WTC11 (cell line): ENCODE results near the gene SH2D4B.

Experiments
- ATF3 ChIP-seq: sonication (generic); formaldehyde crosslinking; conservative IDR thresholded peaks from 2 replicates; pipeline ENCODE4 v1.8.1; 2022; ENCODE audit warnings: mild to moderate bottlenecking, missing genetic modification reagents
- ATF6 ChIP-seq: sonication (generic); formaldehyde crosslinking; IDR thresholded peaks from 2 replicates; pipeline ENCODE4 v1.8.1; 2023; ENCODE audit warnings: mild to moderate bottlenecking, missing genetic modification reagents
- CTCF ChIP-seq: fragments of 200-600 bp; IDR thresholded peaks from 2 replicates; pipeline ENCODE4 v1.8.0; 2022; ENCODE audit warnings: antibody characterized with exemption
- IRF1 ChIP-seq: sonication (generic); formaldehyde crosslinking; IDR thresholded peaks from 2 replicates; pipeline ENCODE4 v1.8.0; 2023; ENCODE audit warnings: missing genetic modification reagents
- MXD4 ChIP-seq: fragments of 250-450 bp; sonication (Bioruptor Pico); IDR thresholded peaks from 2 replicates; pipeline ENCODE4 v1.8.0; 2021; ENCODE audit warnings: mild to moderate bottlenecking, moderate library complexity, borderline replicate concordance
- NFE2L1 ChIP-seq: sonication (generic); formaldehyde crosslinking; IDR thresholded peaks from 2 replicates; pipeline ENCODE4 v1.8.1; 2023; ENCODE audit warnings: missing genetic modification reagents
- NR2C2 ChIP-seq: sonication (generic); formaldehyde crosslinking; IDR thresholded peaks from 2 replicates; pipeline ENCODE4 v1.8.0; 2022; ENCODE audit warnings: mild to moderate bottlenecking, missing genetic modification reagents
- NR3C1 ChIP-seq: sonication (generic); formaldehyde crosslinking; conservative IDR thresholded peaks from 2 replicates; pipeline ENCODE4 v1.8.1; 2023; ENCODE audit warnings: low read depth, mild to moderate bottlenecking, missing genetic modification reagents
- OVOL2 ChIP-seq: fragments of 250-450 bp; sonication (Bioruptor Pico); IDR thresholded peaks from 2 replicates; pipeline ENCODE4 v1.9.0; 2021; ENCODE audit warnings: mild to moderate bottlenecking, borderline replicate concordance
- RORB ChIP-seq: fragments of 250-450 bp; sonication (Bioruptor Pico); IDR thresholded peaks from 2 replicates; pipeline ENCODE4 v1.9.0; 2021; ENCODE audit warnings: mild to moderate bottlenecking
- USF2 ChIP-seq: sonication (generic); formaldehyde crosslinking; IDR thresholded peaks from 2 replicates; pipeline ENCODE4 v1.8.1; 2023; ENCODE audit warnings: mild to moderate bottlenecking, missing genetic modification reagents, moderate library complexity
- TF ChIP-seq, protein P1 (sequence below): sonication (generic); formaldehyde crosslinking; IDR thresholded peaks from 2 replicates; pipeline ENCODE4 v1.8.1; 2023; ENCODE audit warnings: mild to moderate bottlenecking, moderate library complexity, missing genetic modification reagents
- TF ChIP-seq, protein P2 (sequence below): sonication (generic); formaldehyde crosslinking; IDR thresholded peaks from 2 replicates; pipeline ENCODE4 v1.8.1; 2022; ENCODE audit warnings: missing genetic modification reagents, borderline replicate concordance
- TF ChIP-seq, protein P3 (sequence below): sonication (generic); formaldehyde crosslinking; IDR thresholded peaks from 2 replicates; pipeline ENCODE4 v1.8.1; 2022; ENCODE audit warnings: low read depth, missing genetic modification reagents, borderline replicate concordance

DNA sequence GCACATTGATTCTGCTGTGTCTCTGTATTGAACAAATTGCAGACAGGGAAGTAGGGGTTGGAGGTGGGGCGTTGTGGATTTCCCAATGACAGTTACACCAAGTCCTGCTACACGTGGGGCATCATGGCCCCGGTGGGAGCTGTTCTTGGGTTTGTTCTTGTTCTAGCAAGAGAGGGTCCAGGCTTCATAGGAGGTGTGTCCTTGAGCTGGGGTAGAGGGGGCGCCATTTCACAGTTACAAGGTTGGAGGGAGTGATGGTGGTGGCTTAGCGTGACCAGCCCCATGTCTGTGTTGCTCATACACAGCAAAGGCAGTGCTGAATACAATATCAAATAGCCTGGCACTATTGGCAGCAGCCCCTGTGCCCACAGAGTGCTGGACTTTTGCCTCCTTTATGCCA lies 15.7 kb downstream of the SH2D4B start:
- TF ChIP-seq CTCF, result no peak
- TF ChIP-seq, protein P1, sequence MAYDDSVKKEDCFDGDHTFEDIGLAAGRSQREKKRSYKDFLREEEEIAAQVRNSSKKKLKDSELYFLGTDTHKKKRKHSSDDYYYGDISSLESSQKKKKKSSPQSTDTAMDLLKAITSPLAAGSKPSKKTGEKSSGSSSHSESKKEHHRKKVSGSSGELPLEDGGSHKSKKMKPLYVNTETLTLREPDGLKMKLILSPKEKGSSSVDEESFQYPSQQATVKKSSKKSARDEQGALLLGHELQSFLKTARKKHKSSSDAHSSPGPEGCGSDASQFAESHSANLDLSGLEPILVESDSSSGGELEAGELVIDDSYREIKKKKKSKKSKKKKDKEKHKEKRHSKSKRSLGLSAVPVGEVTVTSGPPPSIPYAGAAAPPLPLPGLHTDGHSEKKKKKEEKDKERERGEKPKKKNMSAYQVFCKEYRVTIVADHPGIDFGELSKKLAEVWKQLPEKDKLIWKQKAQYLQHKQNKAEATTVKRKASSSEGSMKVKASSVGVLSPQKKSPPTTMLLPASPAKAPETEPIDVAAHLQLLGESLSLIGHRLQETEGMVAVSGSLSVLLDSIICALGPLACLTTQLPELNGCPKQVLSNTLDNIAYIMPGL (CRISPR knock-in tag), result no peak
- no peak for TF ChIP-seq IRF1
- TF ChIP-seq NFE2L1 (CRISPR knock-in tag), result no peak
- TF ChIP-seq USF2 (CRISPR knock-in tag), result no peak
- TF ChIP-seq, protein P2, sequence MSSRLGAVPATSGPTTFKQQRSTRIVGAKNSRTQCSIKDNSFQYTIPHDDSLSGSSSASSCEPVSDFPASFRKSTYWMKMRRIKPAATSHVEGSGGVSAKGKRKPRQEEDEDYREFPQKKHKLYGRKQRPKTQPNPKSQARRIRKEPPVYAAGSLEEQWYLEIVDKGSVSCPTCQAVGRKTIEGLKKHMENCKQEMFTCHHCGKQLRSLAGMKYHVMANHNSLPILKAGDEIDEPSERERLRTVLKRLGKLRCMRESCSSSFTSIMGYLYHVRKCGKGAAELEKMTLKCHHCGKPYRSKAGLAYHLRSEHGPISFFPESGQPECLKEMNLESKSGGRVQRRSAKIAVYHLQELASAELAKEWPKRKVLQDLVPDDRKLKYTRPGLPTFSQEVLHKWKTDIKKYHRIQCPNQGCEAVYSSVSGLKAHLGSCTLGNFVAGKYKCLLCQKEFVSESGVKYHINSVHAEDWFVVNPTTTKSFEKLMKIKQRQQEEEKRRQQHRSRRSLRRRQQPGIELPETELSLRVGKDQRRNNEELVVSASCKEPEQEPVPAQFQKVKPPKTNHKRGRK (CRISPR knock-in tag), result no peak
- no peak for TF ChIP-seq ATF3 (CRISPR knock-in tag)
- TF ChIP-seq, protein P3, sequence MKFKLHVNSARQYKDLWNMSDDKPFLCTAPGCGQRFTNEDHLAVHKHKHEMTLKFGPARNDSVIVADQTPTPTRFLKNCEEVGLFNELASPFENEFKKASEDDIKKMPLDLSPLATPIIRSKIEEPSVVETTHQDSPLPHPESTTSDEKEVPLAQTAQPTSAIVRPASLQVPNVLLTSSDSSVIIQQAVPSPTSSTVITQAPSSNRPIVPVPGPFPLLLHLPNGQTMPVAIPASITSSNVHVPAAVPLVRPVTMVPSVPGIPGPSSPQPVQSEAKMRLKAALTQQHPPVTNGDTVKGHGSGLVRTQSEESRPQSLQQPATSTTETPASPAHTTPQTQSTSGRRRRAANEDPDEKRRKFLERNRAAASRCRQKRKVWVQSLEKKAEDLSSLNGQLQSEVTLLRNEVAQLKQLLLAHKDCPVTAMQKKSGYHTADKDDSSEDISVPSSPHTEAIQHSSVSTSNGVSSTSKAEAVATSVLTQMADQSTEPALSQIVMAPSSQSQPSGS, result no peak
- no peak for TF ChIP-seq OVOL2
- TF ChIP-seq NR3C1 (CRISPR knock-in tag), result no peak
- no peak for TF ChIP-seq ATF6 (CRISPR knock-in tag)
- TF ChIP-seq MXD4 (CRISPR knock-in tag), result no peak
- no peak for TF ChIP-seq NR2C2 (CRISPR knock-in tag)
- no peak for TF ChIP-seq RORB (CRISPR knock-in tag)
